ENCODE measurements around the gene ANKS4B. TPM values are rescaled to one million over a fixed set of nuclear protein-coding genes. Genes with fewer than 3 reads are reported as not detected.

Gene ANKS4B
- total RNA-seq, 1 experiment from 2014 or later: not detected

DNA sequence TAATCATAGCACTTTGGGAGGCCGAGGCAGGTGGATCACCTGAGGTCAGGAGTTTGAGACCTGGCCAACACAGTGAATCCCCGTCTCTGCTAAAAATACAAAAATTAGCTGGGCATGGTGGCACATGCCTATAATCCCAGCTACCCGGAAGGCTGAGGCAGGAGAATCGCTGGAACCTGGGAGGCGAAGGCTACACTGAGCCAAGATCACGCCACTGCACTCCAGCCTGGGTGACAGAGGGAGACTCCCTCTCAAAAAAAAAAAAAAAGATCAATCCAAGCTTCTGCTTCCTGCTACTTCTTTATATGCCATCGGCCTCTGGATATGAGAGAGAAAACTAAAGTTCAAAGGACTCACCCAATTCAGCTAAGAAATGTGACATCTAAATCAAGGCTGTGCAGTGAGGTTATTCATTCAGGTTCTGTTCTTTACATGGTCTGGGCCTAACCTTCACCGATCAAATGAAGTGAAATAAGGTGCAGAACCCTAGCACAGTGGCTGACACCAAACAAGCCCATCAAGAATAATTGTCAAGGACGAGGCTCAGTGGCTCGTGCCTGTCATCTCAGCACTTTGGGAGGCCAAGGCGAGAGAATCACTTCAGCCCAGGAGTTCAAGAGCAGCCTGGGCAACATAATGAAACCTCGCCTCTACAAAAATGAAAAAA lies 47.7 kb upstream of the ANKS4B start:
- CTCF ChIA-PET: interaction anchor here (1.6 kb wide), 1 partner anchor 115 kb away, joined by 7 read pairs; no protein-coding TSS in a partner anchor
- intact Hi-C loops (cut with micrococcal nuclease; ENCODE audit: unreplicated experiment): loop anchor here (5.0 kb wide), 1 partner anchor 97 kb away; no protein-coding TSS in a partner anchor

DNA sequence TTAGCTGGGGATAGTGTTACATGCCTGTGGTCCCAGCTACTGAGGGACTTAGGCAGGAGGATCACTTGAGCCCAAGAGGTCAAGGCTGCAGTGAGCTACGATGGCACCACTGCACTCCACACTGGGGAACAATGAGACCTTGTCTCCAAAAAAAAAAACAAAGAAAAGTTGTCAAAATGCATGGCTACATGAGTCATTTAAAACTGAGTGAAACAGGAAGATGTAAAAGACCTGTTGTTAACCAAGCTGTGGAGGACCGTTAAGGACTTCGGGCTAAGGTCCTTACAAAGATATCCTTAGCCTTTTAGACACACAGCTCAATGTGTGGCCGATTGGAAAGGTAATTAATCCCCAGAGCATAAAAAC lies 47.2 kb upstream of the ANKS4B start:
- no peak for TF ChIP-seq EZH2 (IDR thresholded peaks at IDR 0.05; ENCODE audit: borderline replicate concordance, low read depth, low read length, poor library complexity, severe bottlenecking)
- TF ChIP-seq, protein P1, sequence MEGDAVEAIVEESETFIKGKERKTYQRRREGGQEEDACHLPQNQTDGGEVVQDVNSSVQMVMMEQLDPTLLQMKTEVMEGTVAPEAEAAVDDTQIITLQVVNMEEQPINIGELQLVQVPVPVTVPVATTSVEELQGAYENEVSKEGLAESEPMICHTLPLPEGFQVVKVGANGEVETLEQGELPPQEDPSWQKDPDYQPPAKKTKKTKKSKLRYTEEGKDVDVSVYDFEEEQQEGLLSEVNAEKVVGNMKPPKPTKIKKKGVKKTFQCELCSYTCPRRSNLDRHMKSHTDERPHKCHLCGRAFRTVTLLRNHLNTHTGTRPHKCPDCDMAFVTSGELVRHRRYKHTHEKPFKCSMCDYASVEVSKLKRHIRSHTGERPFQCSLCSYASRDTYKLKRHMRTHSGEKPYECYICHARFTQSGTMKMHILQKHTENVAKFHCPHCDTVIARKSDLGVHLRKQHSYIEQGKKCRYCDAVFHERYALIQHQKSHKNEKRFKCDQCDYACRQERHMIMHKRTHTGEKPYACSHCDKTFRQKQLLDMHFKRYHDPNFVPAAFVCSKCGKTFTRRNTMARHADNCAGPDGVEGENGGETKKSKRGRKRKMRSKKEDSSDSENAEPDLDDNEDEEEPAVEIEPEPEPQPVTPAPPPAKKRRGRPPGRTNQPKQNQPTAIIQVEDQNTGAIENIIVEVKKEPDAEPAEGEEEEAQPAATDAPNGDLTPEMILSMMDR (conservative IDR thresholded peaks at IDR 0.05; ENCODE audit: low read depth, low read length): no peak
- intact Hi-C loops (cut with micrococcal nuclease; ENCODE audit: unreplicated experiment): loop anchor here (5.0 kb wide), 1 partner anchor 96 kb away; no protein-coding TSS in a partner anchor
- DNase-seq (ENCODE audit: low spot score): no peak
- Histone ChIP-seq H3K4me1 (ENCODE audit: insufficient read depth, low read length, poor library complexity, severe bottlenecking) (no peaks in the 10 kb centered on the region), H3K36me3 (ENCODE audit: insufficient read depth, low read length, poor library complexity, severe bottlenecking) (no peaks in the 10 kb centered on the region), H3K27ac (ENCODE audit: low read depth, low read length, poor library complexity, severe bottlenecking) (no peak overlapping the region), H3K4me3 (ENCODE audit: low read depth, low read length, poor library complexity, severe bottlenecking) (no peak overlapping the region), H3K9me3 (ENCODE audit: low read depth, low read length, poor library complexity, severe bottlenecking) (no peaks in the 10 kb centered on the region), H3K27me3 (replicated peaks; ENCODE audit: insufficient read depth, low read depth, low read length, poor library complexity) (no peaks in the 10 kb centered on the region)
- ChIA-PET CTCF (interaction anchor here (1.6 kb wide), 1 partner anchor 114 kb away, joined by 7 read pairs; no protein-coding TSS in a partner anchor), POLR2A (ENCODE audit: low non-redundant PET) (no interaction called here)
- no TSS peak for BruUV-seq (replicated peaks)

More for the DNA sequence above, 47.7 kb upstream of the ANKS4B start:
- no peaks in the 10 kb centered on the region for H3K9me3 ChIP-seq (ENCODE audit: low read depth, low read length, poor library complexity, severe bottlenecking)
- H3K27me3 ChIP-seq (replicated peaks; ENCODE audit: insufficient read depth, low read depth, low read length, poor library complexity): no peaks in the 10 kb centered on the region
- BruUV-seq (replicated peaks): no TSS peak
- POLR2A ChIA-PET (ENCODE audit: low non-redundant PET): no interaction called here
- H3K4me3 ChIP-seq (ENCODE audit: low read depth, low read length, poor library complexity, severe bottlenecking): no peak overlapping the region
- no peak for DNase-seq (ENCODE audit: low spot score)
- H3K36me3 ChIP-seq (ENCODE audit: insufficient read depth, low read length, poor library complexity, severe bottlenecking): no peaks in the 10 kb centered on the region
- H3K27ac ChIP-seq (ENCODE audit: low read depth, low read length, poor library complexity, severe bottlenecking): no peak overlapping the region
- H3K4me1 ChIP-seq (ENCODE audit: insufficient read depth, low read length, poor library complexity, severe bottlenecking): no peaks in the 10 kb centered on the region
- TF ChIP-seq, protein P1 (conservative IDR thresholded peaks at IDR 0.05; ENCODE audit: low read depth, low read length): no peak
- TF ChIP-seq EZH2 (IDR thresholded peaks at IDR 0.05; ENCODE audit: borderline replicate concordance, low read depth, low read length, poor library complexity, severe bottlenecking): no peak

DNA sequence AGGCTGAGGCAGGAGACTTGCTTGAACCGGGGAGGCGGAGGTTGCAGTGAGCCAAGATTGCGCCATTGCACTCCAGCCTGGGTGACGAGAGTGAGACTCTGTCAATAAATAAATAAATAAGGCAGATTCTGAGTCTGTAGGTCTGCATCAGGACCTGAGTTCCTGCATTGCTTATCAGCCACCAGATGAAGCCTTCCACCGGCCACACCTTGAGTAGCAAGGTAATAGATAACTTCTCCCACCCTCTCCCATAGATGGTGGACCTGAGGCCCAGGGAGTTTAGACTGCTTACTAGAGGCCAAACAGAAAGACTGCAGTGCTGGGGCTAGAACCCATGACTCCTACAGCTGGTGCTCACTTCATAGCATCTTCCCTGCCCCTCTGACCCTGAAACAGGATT lies 44.2 kb upstream of the ANKS4B start:
- BruUV-seq (replicated peaks): no TSS peak
- no peaks in the 10 kb centered on the region for H3K27me3 ChIP-seq (replicated peaks; ENCODE audit: insufficient read depth, low read depth, low read length, poor library complexity)
- H3K4me3 ChIP-seq (ENCODE audit: low read depth, low read length, poor library complexity, severe bottlenecking): no peak overlapping the region
- ChIA-PET POLR2A (ENCODE audit: low non-redundant PET) (no interaction called here), CTCF (interaction anchor here (0.6 to 2.3 kb wide), 4 partner anchors 32 to 636 kb away, joined by 4 to 40 read pairs (median 8); no protein-coding TSS in a partner anchor)
- intact Hi-C loops (cut with micrococcal nuclease; ENCODE audit: unreplicated experiment): loop anchor here (5.0 kb wide), 1 partner anchor 93 kb away; no protein-coding TSS in a partner anchor
- H3K27ac ChIP-seq (ENCODE audit: low read depth, low read length, poor library complexity, severe bottlenecking): no peak overlapping the region
- DNase-seq (ENCODE audit: low spot score): no peak
- no peaks in the 10 kb centered on the region for H3K9me3 ChIP-seq (ENCODE audit: low read depth, low read length, poor library complexity, severe bottlenecking)
- no peaks in the 10 kb centered on the region for H3K4me1 ChIP-seq (ENCODE audit: insufficient read depth, low read length, poor library complexity, severe bottlenecking)
- no peaks in the 10 kb centered on the region for H3K36me3 ChIP-seq (ENCODE audit: insufficient read depth, low read length, poor library complexity, severe bottlenecking)
- TF ChIP-seq, protein P1 (conservative IDR thresholded peaks at IDR 0.05; ENCODE audit: low read depth, low read length): no peak
- TF ChIP-seq EZH2 (IDR thresholded peaks at IDR 0.05; ENCODE audit: borderline replicate concordance, low read depth, low read length, poor library complexity, severe bottlenecking): no peak

Measured in A673 (cell line).